T follicular helper cell (primary cell): ENCODE results near the gene NDUFV3.
"Not testable (repeated sequence)": the region's sequence is repeated elsewhere in the genome, so short reads cannot be mapped to it uniquely, and the experiment has no call there.

Experiments
- DNase-seq: peaks from one replicate; pipeline ENCODE4 v3.0.0-alpha.2; 2020; ENCODE audit warnings: low read depth
- total RNA-seq, 2 experiments: gene quantifications; one replicate each; lab custom pipeline; 2026; lab: John Stamatoyannopoulos, UW

Gene NDUFV3
- total RNA-seq, result 36.0 to 38.9 reads per million in 2 experiments

DNA sequence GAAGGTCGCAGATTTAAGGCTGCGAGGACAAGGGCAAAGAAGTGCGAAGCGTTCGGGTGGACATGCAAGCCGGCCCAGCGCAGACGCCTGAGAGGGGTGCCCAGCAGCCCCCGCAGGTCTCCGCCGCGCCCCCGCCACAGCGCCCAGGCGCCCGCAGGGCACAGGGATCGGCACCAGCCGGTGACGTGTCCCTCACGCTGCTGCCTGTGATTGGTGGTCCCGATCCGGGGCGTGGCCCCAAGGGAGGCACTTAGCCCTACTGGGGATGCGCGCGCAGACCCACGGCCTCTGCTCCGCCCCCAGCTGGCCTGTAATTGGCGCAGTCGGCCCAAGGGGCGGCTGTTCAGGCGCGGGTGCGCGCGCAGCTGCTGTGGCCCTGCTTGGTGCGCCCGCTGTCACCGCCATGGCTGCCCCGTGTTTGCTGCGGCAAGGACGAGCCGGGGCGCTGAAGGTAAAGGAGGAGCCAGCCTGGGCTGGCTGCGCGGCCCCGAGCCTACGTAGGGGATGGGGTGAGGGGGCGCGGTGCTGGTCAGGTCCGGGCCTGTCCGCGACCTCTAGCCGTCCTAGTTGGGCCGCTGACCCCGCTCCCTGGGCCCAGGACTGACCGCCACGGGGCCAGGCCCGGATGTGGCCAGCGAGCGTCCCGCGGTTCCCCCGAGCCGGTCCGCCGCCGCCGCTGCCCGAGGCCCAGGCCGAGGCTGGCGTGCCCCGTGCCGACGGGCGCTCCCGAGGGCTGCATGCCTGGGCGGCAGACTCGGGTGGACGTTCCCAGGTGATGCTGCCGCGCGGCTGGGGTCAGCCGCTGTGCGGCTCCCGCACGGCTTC lies at the start of gene NDUFV3:
Gene NDUFV3 (plus strand): TSS at position 379 of the 825 bp plus-strand sequence. CDS start 25 bp downstream, at position 404.
- DNase-seq, result peak; percentile 100

DNA sequence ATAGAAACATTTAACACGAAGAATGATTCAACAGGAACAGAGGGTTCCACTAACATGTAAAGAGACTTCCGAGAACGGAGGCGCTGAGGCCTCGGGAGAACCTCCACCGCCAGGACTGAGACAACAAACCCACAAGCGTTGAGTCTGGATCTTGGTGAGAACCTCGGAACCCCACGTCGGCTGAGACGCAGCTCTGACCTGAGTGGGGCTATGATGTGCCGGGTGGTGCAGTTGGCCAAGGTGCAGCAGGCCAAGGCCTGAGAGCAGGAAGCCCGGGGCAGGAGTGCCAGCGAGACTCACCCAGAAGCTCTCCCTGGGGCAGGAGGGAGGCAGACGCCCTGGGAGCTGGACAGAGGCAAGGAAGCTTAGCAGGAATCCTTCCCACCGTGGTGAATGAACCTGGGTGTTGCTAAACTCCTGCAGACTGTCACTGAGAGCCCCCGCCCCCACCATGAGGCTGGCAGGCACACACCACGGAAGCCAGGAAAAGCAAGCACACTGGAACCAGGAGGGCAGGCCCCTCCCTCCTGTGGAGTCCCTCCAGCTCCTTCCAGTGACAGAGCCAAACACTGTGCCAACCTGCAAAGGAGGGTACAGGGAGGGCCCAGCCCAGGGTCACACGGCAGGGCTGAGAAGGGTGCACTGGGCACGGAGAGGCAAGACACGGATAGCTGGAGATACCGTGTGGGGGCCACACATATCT lies 48.5 kb upstream of the NDUFV3 start:
- DNase-seq, result no peak

DNA sequence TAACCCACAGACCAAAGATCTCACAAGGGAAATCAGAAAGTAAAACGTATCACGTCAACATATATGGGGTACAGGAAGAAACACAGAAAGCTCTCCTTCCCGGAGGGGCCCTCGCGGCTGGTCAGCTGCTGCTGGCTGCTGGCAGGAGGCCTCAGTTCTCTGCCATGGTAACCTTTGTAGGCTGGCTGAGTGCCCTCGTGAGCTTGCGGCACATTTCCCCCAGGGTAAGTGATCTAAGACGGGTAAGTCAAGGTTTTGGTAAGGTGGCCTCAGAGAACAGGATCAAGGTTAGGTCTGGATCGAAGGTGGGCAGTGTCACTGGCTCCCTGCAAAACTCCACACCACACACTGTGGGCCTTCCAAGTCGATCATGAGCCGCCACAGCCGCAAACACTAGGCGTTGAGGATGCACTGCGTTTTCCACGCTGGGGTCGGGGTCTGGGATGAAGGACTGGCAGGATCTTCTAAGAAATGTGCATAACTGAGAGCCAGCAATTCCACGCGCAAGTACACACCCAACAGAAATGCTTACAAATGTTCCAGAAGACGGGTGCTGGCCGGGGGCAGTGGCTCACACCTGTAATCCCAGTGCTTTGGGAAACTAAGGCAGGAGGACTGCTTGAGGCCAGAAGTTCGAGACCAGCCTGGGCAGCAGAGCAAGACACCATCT lies 47.7 kb upstream of the NDUFV3 start:
- DNase-seq, result no peak

GRCh38 chr21:42846221-42846620 lies 46.9 kb upstream of the NDUFV3 start:
- no peak for DNase-seq

GRCh38 chr21:42847051-42847707 lies 45.9 kb upstream of the NDUFV3 start:
- DNase-seq, result no peak

DNA sequence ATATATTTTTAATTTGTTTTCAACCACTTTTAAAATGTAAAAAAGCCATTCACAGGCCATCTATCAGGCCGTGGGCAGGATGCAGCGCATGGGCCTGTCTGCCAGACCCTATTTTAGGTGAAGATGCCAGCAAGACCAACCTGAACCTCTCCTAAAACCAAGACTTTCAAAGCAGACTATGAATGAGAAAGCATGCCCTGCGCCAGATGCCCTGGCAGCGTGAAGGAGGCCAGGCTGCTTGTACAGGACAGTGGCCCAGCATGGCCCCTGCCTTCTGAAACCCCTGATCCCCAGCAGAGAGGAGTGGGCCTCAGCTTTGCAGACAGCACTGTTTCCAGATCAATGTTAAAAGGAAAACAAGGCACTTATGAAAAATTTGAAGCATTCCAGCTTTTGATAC lies 45.4 kb upstream of the NDUFV3 start:
- no peak for DNase-seq

DNA sequence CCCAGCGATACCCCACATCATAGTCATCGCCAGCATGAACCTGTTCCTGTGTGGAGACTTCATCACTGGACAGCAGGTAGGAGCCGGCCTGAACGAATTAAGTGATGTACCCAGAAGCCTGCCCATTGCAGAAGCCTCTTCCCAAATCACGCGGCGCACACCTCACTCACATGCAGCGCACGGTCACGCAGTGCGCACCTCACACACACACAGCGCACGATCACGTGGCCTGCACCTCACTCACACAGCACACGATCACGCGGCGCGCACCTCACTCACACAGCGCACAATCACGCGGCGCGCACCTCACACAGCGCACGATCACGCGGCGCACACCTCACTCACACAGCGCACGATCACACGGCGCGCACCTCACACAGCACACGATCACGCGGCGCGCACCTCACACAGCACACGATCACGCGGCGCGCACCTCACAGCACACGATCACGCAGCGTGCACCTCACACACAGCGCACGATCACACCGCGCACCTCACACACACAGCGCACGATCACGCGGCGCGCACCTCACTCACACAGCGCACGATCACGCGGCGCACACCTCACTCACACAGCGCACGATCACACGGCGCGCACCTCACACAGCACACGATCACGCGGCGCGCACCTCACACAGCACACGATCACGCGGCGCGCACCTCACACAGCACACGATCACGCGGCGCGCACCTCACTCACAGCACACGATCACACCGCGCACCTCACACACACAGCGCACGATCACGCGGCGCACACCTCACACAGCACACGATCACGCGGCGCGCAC lies 44.8 kb upstream of the NDUFV3 start:
- not testable (repeated sequence) for DNase-seq

GRCh38 chr21:42848932-42849758 lies 44.0 kb upstream of the NDUFV3 start:
- no peak for DNase-seq

- no peak for DNase-seq
These were observed 43.2 kb upstream of the NDUFV3 start for GRCh38 chr21:42849759-42850412.

DNA sequence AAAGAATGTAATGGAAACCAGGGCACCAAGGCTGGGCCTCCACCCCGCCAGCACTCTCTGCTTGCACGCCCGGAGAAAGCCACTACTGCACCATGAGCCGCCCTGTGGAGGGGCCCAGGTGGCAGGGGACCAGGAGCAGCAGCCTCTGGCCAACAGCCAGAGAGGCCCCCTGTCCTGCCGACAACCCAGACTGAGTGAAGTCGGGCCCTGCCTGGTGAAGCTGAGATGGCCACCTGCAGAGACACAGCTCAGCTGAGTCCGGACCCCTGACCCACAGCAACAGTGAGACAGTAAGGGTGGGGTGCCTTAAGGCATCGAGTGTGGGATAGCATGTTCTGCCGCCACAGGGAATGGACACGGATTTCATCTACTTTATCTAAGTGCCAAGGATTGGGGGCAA lies 42.6 kb upstream of the NDUFV3 start:
- no peak for DNase-seq

- DNase-seq, result no peak
These were observed 42.2 kb upstream of the NDUFV3 start for GRCh38 chr21:42850866-42851391.

DNA sequence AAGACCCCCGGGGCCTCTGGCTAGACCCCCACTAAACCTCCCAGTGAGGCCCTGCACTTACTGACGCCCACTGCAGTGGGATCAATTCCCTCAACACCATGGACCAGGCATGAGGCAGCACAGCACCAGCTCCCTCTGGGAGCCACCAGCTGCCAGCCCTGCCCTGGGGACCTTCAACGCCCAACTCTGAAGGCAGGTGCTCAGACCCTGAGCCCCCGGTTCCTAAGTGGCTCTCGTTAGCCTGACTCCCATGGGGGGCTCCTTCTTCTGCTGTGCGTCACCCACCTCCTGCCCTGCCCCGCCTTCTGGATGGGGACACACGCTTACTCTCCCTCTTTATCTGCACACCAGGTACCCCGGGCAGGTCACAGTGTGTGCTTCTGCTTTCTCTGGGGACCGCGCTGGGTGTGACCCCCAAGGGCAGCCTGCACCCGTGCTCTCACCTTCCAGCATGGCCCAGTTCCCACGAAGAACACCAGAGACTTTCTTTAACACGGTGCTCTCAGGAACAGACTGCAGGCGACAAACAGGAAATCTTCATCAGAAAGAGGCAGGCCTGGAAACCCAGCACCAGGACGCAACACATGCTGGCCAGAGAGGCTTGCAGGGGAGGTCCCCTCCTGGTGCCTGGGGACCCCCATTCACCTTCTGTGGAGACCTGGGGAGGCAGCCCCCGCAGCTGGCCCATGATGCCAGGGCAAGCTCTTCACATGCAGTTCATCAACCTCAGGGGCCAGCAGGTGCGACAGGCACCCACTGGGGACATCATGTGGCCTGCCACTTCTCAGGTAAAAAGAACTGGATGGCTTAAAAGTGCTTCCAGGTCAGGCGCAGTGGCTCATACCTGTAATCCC lies 41.1 kb upstream of the NDUFV3 start:
- no peak for DNase-seq

GRCh38 chr21:42852925-42853570 lies 40.1 kb upstream of the NDUFV3 start:
- no peak for DNase-seq

DNA sequence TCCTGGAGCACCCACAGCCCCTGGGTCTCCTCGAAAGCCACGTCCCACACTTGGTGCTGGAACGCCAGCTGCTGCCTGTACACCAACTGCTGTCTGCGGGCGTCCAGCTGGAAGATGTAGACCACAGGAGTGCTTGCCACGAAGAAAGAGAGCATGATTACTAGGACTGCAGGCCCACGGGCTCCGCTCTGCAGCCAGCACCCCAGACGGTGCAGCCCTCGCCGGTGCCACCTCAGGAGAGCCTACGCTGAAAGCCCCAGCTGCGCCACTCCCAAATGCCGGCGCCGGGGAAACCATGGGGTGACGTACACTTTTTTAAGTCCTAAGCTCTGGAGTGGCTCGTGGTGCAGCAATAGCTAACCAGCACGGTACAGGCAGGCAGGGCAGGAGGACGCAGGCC lies 39.5 kb upstream of the NDUFV3 start:
- no peak for DNase-seq

DNA sequence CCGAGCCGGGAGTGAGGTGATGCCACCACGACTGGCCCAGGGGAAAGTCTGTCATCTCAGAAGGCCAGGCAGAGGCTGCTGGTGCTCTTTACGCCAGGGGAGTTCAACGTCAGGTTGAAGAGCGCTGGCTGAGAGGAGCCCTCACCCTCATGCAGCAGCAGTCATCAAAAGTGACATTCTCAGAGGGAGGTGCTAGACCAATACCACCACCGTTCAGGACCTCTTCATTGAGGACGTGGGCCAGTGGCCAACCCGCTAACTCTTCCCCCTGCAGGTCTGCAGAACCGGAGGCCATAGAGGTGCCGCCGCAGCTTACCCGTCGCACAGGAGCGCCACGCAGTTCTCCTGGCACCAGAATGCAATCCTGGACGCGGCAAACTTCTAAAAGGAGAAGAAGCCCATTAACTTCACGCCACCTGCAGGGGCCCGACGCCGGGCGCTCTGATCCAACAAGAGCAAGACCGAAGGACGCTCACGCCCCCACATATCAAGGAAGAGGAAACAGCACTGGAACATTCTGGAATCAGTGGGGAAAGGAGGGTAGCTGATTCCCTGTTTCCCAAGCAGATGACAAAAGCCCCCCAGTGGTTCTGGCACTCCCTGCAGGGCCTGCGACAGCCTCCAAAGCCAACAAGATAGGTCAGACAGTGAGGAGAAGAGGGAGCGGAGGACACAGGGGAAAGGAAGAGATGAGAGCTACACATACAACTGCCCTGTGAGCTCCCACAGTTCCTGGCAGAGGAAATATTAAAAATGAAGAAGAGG lies 38.7 kb upstream of the NDUFV3 start:
- no peak for DNase-seq

DNA sequence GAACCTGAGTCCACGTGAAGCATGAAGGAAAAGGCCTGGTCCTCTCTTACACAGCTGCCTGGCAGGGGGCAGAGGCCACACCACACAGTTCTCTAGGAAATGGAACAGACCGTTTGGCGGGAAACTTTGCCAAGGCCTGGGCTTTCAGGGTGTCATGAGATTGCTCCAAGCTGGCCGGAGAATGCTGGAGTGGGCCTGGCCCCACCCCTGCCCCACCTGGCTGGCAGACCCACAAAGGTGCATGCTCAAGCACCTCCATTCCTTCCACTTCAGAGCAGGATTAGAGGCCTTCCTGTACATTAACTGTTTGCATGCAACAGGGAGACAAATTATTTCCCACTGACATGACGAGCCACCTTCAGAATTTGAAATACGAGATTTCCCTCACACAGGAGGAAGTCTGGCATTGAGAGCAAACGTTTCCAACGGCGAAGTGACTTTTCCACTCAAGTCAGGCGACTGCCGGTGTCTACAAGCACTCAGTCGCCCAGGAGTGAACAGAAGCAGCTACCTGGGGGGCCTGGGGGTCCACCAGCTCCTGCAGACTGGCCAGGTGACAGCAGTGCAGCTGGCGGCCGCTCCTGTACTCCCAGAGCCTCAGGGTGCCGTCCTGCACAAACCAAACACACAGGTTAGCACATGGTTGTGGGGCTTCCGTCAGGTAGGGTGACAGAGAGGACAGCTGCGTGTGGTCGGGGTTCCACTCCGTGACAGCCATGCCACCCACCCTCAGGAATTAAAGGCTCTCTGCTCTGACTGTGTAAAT lies 37.8 kb upstream of the NDUFV3 start:
- DNase-seq, result no peak

GRCh38 chr21:42855937-42856335 lies 37.2 kb upstream of the NDUFV3 start:
- no peak for DNase-seq
